HG03064 (cell line): ENCODE measurements around the gene JMJD8.

ENCODE experiments used
- ATAC-seq: cut with Tn5 transposase; IDR thresholded peaks from one replicate; pipeline ENCODE4 v1.9.1; 2021; ENCODE audit warnings: low read depth; ENCODE audit not compliant: unreplicated experiment

The JMJD8 gene, protein sequence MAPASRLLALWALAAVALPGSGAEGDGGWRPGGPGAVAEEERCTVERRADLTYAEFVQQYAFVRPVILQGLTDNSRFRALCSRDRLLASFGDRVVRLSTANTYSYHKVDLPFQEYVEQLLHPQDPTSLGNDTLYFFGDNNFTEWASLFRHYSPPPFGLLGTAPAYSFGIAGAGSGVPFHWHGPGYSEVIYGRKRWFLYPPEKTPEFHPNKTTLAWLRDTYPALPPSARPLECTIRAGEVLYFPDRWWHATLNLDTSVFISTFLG

DNA sequence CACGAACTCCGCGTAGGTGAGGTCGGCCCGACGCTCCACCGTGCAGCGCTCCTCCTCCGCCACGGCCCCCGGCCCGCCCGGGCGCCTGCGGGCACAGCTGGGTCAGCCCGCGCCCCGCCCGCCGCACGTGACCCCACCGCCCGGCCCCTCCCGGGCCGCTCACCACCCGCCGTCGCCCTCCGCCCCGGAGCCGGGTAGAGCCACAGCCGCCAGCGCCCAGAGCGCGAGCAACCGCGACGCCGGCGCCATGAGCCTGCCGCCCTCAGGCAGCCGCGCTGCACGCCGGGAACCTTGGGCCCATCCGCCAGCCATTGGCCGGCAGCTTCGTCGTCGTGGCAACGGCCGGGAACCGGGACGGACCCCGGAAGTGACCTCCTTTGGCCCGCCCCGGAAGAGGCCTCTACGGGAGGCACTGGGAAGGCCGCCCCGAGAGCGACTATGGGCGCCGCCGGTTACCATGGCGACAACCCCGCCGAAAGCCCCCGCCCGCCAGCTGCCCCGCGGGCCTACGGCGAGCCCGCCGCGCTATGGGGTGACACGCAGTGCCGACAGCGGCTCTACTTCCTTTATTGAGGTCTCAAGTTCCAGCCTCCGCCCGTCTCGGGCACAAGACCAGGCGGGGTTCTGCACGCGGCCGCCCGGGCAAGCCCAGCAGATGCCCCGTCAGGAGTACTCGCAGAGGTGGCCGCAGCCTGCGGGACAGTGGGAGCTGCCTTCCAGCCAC is at the start of gene JMJD8:
Gene JMJD8 (minus strand): TSS at position 264 of the 724 bp plus-strand sequence. CDS start 15 bp downstream, at position 249.
- ATAC-seq, result peak; percentile 42

DNA sequence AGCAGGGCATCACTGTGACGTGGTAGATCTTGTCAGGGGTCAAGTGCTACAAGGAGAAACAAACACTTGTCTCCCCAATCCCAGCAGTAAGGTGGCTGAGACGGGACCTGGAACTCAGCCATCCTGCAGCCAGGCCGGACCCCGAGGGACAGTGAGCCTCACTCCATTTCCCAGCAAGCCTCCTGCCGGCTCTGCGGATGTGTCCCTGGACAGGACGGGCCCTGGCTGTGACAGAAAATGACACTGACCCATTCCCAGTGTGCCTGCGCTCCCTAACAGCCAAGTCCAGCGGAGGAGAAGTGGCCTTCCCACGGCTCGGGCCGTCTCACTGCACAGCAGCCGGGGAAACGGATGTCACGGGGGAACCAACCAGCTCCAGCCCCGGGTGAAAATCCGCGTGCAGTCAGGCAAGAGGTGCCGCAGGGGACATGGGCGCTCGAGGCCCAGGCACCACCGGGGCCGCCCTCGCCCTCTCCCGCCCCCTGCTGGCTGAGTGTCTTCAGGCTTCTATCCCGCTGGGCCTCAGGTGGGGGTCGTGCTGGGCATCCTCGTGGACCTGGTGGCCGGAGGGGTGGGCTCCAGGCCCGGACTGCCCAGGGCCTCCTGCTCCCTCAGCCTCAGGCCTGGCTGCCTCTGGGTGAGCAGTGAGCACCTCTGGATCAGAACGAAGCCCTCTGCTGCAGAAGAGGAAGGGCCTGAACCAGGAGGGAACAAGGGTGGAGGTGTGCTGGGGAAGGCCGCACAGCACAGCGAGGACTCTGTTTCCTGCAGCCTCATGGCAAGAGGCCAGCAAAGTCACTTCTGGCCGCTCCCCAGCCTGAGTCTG is 49.5 kb upstream of the JMJD8 start:
- no peak for ATAC-seq

DNA sequence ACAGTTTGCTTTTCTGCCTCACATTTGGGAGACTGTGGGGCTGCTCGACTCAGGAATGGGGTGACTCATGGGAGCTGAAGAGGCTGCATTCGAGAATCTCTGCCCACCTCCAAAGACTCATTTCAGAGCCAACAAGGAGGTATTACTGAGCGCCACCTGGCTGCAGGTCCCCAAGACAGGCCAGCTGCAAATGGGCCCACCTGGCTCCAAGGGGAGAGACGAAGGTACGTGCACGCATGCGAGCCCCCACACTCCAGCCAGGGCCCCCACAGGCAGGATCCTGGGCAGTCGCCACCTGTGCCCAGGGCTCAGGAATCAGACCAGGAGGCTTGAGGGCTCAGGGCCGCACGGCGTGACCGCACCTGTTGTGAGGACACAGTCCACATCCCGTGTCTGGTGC is 48.8 kb upstream of the JMJD8 start:
- no peak for ATAC-seq

DNA sequence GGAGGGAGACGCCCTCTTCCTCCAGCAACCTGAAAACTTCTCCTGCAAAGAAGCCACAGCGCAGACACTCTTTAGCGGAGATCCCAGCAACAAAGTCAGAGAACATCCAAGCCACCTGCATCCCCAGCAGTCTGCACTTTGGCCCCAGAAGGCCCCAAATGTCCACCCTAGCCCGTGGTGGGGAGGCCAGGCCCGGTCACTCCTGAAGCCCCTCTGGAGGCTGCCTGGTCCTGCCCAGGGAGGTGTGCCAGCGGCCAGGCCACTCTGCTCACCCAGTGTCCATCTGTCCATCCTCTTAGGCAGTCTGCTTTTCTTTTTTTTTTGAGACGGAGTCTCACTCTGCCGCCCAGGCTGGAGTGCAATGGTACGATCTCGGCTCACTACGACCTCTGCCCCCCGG is 48.2 kb upstream of the JMJD8 start:
- no peak for ATAC-seq

DNA sequence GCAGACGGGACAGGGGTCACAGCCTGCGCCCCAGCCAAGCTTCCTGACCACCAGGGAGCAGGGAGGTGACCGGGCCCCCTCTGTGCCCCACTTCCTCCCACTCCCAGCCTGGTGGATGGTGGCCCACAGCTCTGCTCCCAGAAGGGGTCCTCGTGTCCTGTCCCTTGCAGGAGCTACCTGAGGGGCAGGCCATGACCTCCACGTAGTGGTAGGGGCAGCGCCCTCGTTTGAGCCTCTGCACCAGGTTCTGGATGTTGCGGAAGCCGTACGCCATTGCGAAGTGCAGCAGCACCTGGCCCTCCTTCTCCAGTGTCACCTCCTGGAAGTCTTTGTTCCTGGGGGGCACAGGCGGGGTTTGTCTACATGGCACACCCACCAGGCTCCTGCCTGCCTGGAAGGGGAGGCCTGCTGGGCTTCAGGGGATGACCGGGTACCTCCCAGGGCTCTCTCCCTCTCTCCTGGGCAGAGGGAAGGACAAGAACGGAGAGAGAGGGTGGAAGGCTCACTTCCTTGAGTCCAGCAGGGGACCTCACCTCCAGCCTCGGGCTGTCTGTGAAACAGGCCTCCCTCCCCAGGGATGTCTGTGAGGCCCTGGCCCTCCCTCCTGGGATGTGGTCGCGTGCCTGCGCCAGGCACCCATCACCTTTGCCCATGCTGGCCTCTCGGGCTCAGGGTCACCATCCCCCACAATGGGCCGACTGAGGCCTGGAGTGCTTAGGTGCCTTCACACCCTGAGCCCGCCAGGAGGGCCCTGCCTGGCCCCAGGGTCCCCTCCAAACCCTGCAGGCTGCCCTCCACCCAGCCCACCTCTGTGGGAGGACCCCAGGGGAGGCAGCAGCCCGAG is 46.8 kb upstream of the JMJD8 start:
- no peak for ATAC-seq

DNA sequence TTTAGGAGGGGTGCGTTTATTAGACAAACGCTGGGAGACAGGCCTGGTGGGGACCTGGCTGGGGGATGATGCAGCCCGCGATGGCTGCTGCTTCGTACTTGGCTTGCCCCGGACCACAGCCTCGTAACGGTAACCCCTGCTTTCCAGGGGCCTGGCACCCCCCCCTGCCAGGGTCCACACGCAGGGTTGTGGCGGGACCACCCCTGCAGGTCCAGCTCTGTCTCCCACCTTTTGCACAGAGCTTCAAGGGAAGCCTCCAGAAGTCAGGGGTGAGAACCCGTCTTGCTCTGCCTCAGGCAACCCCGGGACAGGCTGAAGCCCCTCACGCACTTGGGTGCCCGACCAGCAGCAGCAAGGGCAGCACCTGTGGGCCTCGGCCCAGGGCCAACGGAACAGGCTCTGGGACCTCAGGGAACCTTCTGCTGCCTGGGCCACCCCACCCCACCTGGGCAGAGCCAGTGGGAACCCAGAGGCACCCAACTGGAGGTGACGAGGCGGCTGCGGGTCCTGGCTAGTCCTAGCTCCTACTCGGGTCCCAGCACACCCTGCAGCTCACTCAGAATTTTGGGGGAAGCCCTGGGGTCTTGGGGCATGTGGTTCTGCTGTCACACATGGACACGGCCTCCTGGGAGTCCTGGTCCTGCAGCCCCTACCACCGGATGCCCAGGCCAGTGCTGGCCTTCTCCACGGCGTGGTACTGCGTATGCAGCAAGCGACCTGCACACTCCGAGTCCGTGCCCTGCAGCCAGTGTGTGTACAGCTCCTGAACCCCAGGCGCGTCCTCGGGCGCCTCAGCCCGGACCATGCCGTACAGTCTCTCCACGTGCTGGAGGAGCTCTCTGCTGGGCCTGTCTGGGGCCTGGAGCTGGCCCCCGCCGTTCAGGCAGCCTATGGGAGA is 45.9 kb upstream of the JMJD8 start:
- ATAC-seq, result no peak

DNA sequence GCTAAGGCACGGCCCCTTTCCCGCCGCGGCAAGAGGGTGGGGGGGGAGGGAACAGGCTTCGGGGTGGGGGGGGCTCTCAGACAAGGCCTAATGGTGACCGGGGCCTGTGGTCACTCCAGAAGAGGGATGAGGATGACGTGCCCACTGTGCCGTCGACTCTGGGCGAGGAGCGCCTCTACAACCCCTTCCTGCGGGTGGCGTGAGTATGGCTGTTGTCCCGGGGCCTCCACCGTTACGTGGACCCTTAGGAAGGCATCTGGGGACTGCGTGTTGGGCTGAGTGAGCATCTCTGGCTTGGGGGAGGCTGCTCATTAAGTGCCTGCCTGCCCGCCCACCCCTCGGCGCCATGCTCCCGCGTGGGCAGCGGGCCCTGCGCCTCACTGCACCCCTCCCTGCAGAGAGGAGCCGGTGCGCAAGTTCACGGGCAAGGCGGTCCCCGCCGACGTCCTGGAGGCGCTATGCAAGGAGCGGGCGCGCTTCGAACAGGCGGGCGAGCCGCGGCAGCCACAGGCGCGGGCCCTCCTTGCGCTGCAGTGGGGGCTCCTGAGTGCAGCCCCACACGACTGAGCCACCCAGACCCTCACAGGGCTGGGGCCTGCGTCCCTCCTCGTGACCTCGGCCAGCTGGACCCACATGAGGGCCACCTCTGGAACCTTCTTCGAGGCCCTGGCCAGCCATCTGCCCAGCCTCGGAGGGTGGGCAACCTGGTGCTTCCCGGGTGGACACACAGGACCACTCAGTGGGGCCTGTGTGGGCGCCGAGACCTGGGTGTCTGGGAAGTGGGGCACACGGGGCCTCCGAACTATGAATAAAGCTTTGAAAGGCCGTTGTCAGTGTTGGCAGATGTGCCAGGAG is 45.0 kb upstream of the JMJD8 start:
- no peak for ATAC-seq

DNA sequence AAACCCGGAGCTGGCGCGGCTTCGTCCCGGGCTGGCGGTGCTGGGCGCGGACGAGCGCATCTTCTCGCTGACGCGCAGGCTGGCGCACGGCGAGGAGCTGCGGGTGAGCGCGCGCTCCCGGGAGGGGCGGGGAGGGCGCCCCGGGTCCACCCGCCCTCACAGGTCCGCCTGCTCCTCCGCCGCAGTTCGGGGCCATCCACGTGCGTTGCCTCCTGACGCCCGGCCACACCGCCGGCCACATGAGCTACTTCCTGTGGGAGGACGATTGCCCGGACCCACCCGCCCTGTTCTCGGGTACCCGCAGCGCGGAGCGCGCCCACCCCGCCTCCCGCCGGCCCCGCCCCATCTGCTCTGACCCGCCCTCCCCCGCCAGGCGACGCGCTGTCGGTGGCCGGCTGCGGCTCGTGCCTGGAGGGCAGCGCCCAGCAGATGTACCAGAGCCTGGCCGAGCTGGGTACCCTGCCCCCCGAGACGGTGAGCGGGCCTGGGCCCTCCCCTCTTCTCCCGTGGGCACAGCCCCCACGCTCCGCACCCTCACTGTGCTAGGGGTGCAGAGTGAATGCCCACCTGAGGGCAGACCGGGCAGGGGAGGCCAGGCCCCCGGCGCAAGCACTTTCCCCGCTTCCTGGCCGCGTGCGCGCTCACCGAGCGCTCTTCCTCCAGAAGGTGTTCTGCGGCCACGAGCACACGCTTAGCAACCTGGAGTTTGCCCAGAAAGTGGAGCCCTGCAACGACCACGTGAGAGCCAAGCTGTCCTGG is 44.2 kb upstream of the JMJD8 start:
- no peak for ATAC-seq

DNA sequence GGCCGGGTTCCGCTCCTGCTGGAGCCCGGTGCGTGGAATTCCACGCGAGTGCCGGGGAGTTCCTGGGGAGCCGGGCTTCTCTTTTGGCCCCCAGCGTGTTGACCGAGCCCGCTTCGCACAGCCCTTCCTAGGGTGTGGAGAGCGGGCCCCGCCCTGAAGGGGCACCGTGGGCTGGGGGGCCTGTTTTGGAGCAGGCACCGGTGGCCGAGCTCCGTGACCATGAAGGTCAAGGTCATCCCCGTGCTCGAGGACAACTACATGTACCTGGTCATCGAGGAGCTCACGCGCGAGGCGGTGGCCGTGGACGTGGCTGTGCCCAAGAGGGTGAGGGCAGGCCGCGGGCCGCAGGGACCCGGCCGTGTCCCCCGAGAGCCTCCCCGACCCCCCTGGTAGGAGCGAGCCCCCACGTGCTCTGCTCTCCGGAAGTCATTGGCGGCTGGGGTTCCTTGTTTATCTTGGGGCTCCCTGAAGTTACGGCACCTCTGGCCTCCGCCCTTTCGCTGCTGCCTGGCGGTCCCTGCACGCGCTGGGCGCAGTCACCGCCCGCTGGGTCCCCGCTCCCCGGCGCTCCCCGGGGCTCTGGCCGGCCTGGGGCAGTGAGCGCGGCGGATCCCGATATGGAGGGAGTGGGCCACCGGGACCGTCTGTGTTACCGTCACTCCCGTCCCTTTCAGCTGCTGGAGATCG is 43.3 kb upstream of the JMJD8 start:
- no peak for ATAC-seq

DNA sequence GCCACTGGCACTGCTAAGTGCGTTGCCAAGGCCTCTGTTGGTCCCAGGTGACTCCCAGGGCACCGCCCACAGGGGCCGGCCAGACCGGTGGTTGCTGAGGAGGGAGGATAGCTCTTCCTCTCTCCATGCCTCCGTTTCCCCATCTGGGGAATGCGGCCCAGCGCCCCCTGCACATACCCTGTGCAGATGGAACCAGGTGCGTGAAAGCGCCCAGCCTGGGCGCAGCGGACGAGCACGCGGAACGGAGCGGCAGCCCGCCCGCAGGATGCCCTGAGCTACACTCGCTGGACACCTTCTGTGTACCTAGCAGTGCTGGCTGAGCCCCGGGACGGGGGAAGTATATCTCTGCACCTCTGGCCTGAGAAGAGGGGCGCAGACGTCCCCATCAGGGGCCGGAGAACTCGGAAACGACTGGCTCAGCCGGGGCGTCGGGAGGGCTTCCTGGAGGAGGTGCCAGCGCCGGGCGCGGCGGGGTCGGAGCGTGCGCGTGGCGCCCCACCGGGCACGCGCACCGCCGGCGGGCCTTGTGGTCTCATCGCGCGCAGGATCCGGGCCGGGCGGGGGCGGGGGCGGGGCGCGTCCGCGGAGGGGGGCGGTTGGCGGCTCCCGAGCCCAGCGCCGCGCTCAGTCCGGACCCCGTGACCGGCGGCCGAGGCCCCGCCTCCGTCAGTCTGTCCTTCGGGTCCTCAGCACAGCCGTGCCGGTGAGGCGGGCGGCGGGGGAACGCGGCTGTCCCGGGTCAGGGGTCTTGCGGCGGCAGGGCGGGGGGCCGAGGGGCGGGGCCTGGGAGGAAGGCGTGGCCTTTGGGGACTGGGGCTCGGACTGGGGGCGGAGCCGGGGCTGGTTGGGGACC is 42.5 kb upstream of the JMJD8 start, which contains the start of the genes CCDC78 and HAGHL:
Gene CCDC78 (minus strand): TSS at position 6 of the 853 bp plus-strand sequence. CDS start 76 bp downstream, outside the sequence.
Gene HAGHL (plus strand): TSS at position 669 of the 853 bp plus-strand sequence. CDS start 404 bp downstream, outside the sequence.
- no peak for ATAC-seq

DNA sequence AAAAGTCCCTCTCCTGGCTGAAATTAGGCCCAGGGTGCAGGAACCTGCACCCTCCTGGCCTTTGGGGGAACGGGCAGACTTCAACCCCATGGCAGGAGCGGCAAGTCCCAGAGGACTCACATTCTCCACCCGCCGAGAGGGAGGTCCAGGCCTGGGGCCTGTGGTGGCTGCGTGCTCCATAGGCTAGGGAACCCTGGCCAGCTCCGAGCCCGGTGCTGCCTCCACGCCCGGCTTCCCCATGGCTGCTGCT is 42.0 kb upstream of the JMJD8 start:
- no peak for ATAC-seq

DNA sequence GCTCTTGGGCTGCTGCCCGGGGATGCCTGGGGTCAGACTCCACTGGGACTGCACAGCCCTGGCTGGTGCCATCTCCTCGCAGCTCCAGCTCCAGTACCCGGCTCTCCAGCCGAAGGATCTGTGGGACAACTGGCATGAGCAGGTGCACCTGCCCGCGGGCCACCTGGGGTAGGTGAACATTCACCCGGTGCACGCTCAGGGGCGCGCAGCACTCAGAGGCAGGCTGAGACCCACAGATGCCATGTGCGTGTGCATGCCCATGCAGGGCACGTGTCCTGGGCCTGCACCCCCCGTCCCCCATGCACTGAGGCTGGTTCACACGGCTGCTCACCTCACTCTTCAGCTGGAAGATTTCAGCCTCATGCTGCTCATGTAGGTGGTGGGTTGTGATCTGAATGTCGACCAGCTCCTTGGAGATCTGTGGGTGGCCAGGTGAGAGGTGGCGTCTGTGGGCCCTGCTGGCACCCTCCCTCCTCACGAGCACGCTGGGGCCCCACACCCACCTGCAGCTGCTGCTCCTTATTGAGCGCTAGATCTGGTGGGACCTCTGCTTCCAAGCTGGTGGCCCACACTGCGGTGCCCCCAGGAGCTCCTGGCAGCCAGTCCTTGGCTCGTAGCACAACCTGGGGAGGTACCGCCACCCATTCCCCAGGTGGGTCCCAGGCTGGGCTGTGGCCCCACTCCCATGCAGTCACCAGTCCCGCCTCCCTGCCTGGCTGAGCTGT is 41.5 kb upstream of the JMJD8 start:
- no peak for ATAC-seq

DNA sequence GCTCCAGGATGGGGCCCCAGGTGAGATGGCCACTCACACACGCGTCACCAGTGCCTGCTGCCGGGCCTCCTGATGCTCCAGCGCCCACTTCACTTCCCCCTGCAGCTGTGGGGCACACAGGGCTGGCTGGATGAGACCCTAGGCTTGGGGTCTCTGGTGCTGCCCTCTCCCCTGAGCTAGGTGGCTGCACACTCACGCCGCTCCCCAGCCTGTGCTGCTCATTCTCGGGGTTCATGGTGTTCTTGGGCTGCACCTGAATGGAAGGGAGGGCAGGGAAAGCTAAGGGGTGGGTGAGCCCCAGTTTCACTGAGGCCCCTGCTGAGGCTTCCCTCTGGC is 40.9 kb upstream of the JMJD8 start:
- no peak for ATAC-seq

DNA sequence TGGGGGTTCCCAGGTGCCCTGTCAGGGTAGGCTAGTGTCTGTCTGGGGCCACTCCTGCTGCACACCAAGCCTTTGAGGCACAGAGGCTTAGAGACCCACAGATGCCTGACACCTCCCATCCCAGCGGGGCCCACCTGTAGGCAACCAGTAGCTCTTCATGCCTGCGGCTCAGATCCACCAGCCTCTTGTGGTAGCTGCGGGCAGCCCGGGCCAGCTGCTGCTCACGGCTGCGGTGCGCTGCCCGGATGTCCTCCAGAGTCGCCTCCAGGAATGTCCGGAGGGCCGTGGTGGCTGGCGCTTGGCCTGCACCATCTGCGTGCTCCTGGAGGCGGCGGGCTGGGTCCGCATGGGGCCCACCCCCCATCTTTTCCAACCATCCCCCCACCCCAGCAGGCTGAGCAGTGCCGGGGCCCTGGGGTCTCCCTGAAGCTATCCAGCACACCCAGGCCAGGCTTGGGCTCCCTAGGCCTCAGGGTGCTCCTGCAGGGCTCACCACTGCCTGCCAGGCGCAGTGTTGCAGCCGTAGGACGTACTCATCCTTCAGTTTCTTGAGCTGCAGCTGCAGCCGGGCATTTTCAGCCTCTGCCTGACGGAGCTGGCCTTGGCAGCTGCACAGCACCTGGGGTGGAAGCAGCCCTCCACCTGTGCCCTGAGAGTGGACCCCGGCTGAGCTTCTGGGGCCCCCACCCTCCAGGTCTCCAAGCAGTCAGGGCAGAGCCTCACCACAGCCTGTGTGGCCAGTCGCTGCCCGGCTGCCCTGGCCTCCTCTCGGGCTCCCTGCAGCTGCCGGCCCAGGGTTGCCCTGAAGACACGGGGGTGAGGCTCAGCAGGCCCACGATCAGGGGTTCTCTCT is 40.3 kb upstream of the JMJD8 start:
- ATAC-seq, result no peak

DNA sequence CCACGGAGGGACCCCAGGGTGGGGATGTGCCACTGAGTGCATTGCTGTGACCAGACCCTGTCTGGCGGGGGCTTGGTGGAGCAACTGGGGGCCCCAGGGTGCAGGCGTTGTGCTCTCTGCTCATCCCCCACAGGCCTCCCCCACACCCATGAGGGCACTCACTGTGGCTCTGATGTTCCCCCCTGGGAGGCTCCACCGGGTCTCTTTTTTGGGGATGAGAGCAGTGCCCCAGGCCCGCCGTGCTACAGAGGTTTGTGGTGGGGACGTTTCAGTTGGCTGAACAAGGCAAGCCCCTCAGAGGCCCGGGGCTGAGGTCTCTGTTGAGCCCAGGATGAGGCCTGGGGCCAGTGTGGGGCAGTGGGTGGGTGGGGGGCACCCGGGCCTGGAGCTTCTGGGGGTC is 39.6 kb upstream of the JMJD8 start:
- ATAC-seq, result no peak
